H7 (cell line): ENCODE results near the gene TLCD3A. TPM values are rescaled to one million over a fixed set of nuclear protein-coding genes. Genes with fewer than 3 reads are reported as not detected.
"Not testable (repeated sequence)": the region's sequence is repeated elsewhere in the genome, so short reads cannot be mapped to it uniquely, and the experiment has no call there.

ENCODE experiments used
- DNase-seq: peaks from one replicate; pipeline ENCODE4 v3.0.0; 2012
- H3K27me3 ChIP-seq: 2 replicates; pipeline ENCODE4 v1.6.0; 2011; ENCODE audit warnings: mild to moderate bottlenecking, low read length; ENCODE audit not compliant: control insufficient read depth, insufficient read depth
- H3K36me3 ChIP-seq: replicated peaks from 2 replicates; pipeline ENCODE4 v1.5.1; 2011; ENCODE audit warnings: low read length; ENCODE audit not compliant: control insufficient read depth, insufficient read depth
- H3K4me3 ChIP-seq: 2 replicates; pipeline ENCODE4 v1.5.1; 2011; ENCODE audit warnings: low read depth, mild to moderate bottlenecking, control low read depth, low read length, moderate library complexity; ENCODE audit not compliant: insufficient read depth
- total RNA-seq: library from RNA; depleted of rRNA; stranded (reverse); fragments of >200 nt; shearing (Covaris generic); gene quantifications from 2 replicates; pipeline ENCODE4 v1.2.3, GENCODE V29; 2014; rRNA removed

The TLCD3A gene
- total RNA-seq, 1 experiment from 2014 or later, result 11.0 TPM

DNA sequence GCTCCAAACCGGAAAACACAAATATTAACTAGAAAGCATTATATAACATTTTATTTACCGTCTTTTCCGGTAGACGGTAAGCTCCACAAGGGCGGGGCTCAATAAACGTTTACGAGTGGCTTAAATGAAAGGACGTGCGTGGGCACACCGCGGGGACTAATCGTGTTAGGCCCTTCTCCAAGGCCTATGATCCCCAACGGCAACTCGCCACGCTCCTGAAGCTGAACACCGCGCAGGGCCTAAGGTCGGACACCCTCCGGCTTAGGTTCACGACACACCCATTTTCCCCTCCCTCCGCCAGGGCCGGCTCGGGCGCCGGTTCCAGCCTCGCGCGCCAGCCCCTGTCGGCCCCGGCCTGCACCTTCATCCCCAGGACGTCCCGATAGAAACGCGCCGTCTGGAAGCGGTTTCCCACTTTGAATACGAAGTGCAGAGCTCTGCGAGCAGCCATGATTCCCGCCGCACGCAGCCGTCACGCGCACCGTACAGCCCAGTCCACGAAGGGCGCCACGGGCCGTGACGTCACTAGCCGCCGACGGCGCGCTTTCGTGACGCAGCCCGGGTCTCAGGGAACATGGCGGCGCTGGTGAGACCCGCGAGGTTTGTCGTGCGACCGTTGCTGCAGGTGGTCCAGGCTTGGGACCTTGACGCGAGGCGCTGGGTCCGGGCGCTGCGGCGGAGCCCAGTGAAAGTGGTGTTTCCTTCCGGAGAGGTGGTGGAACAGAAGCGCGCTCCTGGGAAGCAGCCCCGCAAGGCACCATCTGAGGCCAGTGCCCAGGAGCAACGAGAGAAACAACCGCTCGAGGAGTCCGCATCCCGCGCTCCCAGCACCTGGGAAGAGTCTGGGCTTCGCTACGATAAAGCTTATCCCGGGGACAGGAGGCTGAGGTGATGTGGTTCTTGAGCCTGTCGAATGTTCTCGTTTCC, 49.7 kb downstream of the TLCD3A start, which contains the start of the genes GLOD4 and MRM3:
TSS of gene GLOD4 (minus strand) at position 476 of the 927 bp plus-strand sequence. CDS start at position 451, 25 bp downstream.
TSS of gene MRM3 (plus strand) at position 549 of the 927 bp plus-strand sequence. CDS start at position 575, 26 bp downstream.
- peak; percentile 96 for DNase-seq
- Histone ChIP-seq H3K4me3 (peak within 1 kb of the TSS; percentile 98), H3K27me3 (no peaks in the 10 kb centered on the region), H3K36me3 (peaks cover 12% of the 10 kb centered on the region)

DNA sequence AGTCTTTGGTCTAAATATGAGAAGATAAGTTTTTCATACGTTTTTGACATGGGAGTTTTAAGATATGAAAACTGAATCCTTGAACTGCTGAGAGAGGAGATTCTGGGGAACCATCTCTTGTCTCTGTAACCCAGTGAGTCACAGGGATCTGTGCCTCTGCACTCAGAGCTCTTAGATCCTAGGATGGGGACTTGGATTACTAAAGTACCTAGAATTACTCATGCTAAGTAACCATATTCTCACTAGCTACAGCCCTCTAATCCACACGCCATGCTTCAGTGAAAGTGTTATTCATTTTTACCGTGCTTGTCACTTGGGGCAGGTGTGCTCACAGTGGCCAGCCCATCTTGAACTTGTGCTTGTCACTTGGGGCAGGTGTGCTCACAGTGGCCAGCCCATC, 51.7 kb downstream of the TLCD3A start:
- H3K4me3 ChIP-seq, result no peak overlapping the region
- no peak for DNase-seq
- no peaks in the 10 kb centered on the region for H3K27me3 ChIP-seq
- peaks cover 6% of the 10 kb centered on the region for H3K36me3 ChIP-seq

DNA sequence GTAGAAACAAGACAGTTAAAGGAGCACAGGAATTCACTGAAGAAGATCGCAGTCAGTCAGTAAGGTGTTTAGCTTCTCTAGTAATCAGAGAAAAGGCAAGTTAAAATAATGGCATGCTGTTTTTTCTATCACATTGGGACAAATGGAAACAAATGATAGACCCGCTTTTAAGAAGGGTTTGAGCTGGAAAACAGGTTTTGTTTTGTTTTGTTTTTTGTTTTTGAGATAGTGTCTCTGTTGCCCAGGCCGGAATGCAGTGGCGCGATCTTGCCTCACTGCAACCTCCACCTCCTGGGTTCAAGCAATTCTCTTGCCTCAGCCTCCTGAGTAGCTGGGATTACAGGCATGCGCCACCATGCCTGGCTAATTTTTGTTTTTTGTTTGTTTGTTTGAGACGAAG, 53.5 kb downstream of the TLCD3A start:
- not testable (repeated sequence) for DNase-seq, H3K36me3 ChIP-seq, H3K4me3 ChIP-seq, H3K27me3 ChIP-seq

DNA sequence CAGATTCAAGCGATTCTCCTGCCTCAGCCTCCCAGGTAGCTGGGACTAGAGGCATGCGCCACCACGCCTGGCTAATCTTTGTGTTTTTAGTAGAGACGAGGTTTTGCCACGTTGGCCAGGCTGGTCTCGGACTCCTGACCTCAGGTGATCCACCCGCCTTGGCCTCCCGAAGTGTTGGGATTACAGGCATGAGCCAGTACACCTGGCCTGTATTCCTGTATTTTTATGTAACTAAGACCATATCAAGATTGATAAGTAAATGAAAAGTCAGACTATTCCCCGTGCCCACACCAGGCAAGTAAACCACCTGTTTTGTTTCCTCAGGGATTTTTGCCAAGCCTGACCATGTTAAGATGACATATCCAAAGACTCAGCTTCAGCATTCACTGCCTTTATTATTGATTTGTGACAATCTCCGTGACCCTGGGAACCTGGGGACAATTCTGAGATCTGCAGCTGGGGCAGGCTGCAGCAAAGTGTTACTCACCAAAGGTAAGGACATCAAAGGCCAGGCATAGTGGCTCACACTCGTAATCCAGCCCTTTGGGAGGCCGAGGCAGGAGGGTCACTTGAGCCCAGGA, 55.3 kb downstream of the TLCD3A start:
- no peak for DNase-seq

DNA sequence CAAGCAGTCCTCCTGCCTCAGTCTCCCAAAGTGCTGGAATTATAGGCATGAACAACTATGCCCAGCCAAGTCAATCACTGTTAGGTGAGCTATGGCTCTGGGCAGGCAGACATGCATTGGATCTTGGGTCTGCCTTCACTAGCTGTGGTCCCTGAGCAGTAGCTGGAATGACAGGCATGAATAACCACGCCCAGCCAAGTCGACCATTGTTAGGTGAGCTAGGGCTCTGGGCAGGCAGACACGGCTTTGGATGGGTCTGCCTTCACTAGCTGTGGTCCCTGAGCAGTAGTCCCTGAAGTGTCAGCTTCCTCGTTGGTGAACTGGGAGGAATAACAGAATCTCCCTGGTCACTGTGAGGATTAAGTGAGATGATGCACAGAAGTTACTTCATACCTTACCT, 56.2 kb downstream of the TLCD3A start:
- Histone ChIP-seq H3K4me3 (no peak overlapping the region), H3K27me3 (no peaks in the 10 kb centered on the region), H3K36me3 (peaks cover 11% of the 10 kb centered on the region)
- DNase-seq, result no peak

More for the DNA sequence above, 55.3 kb downstream of the TLCD3A start:
- peaks cover 11% of the 10 kb centered on the region for H3K36me3 ChIP-seq
- H3K4me3 ChIP-seq, result no peak overlapping the region
- no peaks in the 10 kb centered on the region for H3K27me3 ChIP-seq

DNA sequence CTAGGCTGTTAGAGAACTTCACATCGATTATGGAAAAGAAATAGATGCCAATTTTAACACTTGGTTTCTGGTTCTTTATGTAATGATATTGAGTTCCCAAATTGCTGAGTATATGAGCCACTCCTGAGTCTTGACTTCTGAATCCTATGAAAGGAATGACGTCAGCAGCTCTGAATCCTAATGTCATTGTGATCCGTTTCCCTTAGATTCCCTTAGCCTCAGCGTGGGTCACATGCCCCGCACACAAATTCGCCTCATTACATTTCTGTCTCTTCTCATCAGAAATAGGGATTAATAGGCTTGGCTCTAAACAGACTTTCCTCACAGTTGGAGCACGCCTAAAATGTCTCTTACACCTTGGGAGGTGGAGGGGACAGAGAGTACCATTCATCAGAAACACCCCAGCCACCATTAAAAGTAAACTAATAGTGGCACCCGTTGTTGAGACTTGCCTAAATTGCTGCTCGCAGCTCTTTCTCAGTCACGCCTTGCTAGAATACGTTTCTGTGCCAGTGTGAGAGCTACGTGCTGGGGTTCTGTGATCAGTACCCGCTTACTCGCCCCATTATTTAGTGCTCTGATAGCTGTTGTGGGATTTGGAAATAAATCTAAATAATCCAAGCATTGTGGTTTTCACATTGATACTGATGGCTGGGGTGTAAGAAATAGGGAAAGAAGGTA, 56.9 kb downstream of the TLCD3A start:
- DNase-seq, result no peak
- H3K4me3 ChIP-seq, result no peak overlapping the region
- H3K36me3 ChIP-seq, result peaks cover 11% of the 10 kb centered on the region
- no peaks in the 10 kb centered on the region for H3K27me3 ChIP-seq

DNA sequence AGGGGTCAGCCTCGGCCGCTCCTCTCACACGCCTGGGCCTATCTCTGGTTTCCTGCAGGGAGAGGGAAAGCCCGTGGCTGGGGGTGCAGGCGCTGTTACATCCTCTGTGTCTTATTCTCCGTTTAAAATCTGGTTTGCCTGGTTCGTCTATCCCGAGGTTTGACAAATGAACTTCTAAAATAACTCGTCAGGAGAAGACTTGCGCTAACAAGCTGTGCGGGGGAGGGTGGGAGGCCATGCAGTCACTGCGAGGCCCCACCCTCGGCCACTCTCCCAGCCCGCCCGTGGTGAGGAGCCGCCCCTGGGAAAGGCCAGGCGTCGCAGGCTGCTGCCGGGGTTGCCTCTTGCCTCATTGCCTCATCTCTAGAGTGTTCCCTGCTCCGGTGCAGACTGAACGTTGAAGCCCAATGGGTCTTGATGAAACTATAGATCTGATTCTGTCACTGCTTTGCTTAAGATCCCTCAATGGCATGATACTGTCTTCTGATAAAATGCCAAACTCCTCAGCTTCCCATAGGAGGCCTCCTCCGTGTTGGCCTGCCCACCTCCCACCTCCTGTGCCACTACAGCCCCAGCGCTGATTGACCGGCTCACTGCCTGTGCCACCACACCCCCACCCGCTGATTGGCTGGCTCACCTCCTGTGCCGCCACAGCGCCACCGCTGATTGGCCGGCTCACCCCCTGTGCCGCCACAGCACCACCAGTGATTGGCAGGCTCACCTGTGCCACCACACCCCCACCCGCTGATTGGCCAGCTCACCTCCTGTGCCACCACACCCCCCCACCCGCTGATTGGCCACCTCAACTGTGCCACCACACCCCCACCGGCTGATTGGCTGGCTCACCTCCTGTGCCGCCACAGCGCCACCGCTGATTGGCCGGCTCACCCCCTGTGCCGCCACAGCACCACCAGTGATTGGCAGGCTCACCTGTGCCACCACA, 57.8 kb downstream of the TLCD3A start:
- not testable (repeated sequence) for H3K27me3 ChIP-seq, H3K4me3 ChIP-seq
- H3K36me3 ChIP-seq, result peaks cover 11% of the 10 kb centered on the region
- DNase-seq, result peak; percentile 85

DNA sequence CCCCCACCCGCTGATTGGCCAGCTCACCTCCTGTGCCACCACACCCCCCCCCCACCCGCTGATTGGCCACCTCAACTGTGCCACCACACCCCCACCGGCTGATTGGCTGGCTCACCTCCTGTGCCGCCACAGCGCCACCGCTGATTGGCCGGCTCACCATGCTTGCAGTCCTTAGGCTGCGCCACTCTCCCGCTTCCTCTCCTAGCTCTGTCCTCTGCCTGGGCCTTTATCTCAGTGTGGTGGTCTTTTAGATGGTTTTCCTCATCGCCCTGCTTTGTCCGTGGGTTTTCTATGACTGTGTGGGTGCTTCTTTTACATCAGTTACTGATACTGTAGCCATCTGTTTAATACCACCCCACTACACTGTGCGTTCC, 58.5 kb downstream of the TLCD3A start:
- not testable (repeated sequence) for H3K27me3 ChIP-seq, H3K4me3 ChIP-seq
- DNase-seq, result peak; percentile 73
- peaks cover 11% of the 10 kb centered on the region for H3K36me3 ChIP-seq

DNA sequence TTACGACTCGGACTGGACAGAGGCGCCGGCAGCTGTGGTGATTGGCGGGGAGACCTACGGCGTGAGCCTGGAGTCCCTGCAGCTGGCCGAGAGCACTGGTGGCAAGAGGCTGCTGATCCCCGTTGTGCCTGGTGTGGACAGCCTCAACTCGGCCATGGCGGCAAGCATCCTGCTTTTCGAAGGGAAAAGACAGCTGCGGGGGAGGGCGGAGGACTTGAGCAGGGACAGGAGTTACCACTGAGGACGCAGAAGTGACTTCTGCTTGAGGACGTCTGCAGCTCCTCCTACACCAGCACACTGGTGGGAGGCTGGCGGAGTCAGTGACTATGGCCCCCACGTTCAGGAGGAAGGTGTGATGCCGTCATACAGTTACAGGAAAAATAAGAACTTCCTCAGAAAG, 59.4 kb downstream of the TLCD3A start:
- H3K36me3 ChIP-seq, result peaks cover 12% of the 10 kb centered on the region
- H3K4me3 ChIP-seq, result no peak overlapping the region
- H3K27me3 ChIP-seq, result no peaks in the 10 kb centered on the region
- no peak for DNase-seq

DNA sequence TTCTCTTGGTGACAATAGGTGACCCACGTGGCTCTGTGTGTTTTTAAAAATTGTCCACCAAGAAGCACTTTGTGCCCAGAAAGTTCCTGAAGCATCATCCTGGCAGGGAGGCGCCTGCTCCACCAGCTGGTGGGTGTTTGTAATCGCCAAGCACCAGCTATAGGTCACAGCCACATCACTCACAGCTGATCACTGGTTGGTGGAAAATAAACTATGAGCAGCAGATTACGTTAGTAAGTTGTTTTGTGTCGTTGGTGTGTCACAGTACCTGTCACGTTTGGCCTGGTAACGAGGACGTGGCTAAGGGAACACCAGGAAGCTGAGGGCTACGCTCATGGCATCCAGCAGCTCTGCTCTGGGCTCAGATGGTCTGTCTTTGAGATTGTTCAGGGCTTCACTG, 59.9 kb downstream of the TLCD3A start:
- Histone ChIP-seq H3K4me3 (no peak overlapping the region), H3K36me3 (peaks cover 13% of the 10 kb centered on the region), H3K27me3 (no peaks in the 10 kb centered on the region)
- DNase-seq, result peak; percentile 59

Other genes with a start within 250 kb of the TLCD3A start
- 7.9 and 9.6 TPM in 2 replicates for gene VPS53, start 17.8 kb upstream of the TLCD3A start, total RNA-seq
- gene GEMIN4, start 19.7 kb downstream of the TLCD3A start, total RNA-seq, result 21.4 and 29.4 TPM in 2 replicates
- 55.9 and 60.8 TPM in 2 replicates for gene GLOD4, start 49.7 kb downstream of the TLCD3A start, total RNA-seq
- 58.9 and 61.5 TPM in 2 replicates for gene MRM3, start 49.8 kb downstream of the TLCD3A start, total RNA-seq
- gene NXN, start 247.2 kb downstream of the TLCD3A start, total RNA-seq, result 127 and 142 TPM in 2 replicates